Testis (tissue), 3 donors: ENCODE data around the gene SLC25A34. TPM values are rescaled to one million over a fixed set of nuclear protein-coding genes. Genes with fewer than 3 reads are reported as not detected.

Experiments used
- DNase-seq: peaks from one replicate; pipeline ENCODE4 v3.0.0-alpha.2; 2019
- H3K27ac ChIP-seq, 2 donors: fragments of 200-600 bp; sonication (generic); one replicate each; pipeline ENCODE4 v1.5.1; 2019
- H3K27me3 ChIP-seq: fragments of 200-600 bp; sonication (generic); one replicate; pipeline ENCODE4 v1.5.1; 2019
- H3K36me3 ChIP-seq: fragments of 200-600 bp; sonication (generic); one replicate; pipeline ENCODE4 v1.5.1; 2017; ENCODE audit warnings: low read depth; ENCODE audit errors: missing control alignments
- H3K4me1 ChIP-seq: fragments of 200-600 bp; sonication (generic); one replicate; pipeline ENCODE4 v1.5.1; 2019
- H3K4me3 ChIP-seq, 2 donors: fragments of 200-600 bp; sonication (generic); one replicate each; pipeline ENCODE4 v1.5.1; 2017 to 2019
- H3K9me3 ChIP-seq: fragments of 200-600 bp; sonication (generic); one replicate; pipeline ENCODE4 v1.5.1; 2017
- POLR2A ChIP-seq: fragments of 450-650 bp; IDR thresholded peaks from one replicate; pipeline ENCODE4 v1.6.1; 2017; ENCODE audit warnings: antibody characterized with exemption, mild to moderate bottlenecking, moderate library complexity
- WGBS, 2 donors: methylation state at CpG; one replicate each; pipeline ENCODE4 v1.1.5; 2018; 5-methylcytosine and 5-hydroxymethylcytosine counted together
- intact Hi-C: fragments of 100-400 bp; cut with DNase I; formaldehyde crosslinking; loops from one replicate; pipeline ENCODE4 v1.15.1; 2023; ENCODE audit warnings: low total_unique reads
- polyA plus RNA-seq: library from polyadenylated mRNA; stranded (reverse); fragments of 350-450 nt; fragmentation: Illumina TruSeq; extraction: RNeasy Lipid Tissue Mini Kit (QIAGEN cat#74804); gene quantifications from one replicate; pipeline ENCODE4 v1.2.3, GENCODE V29; 2014; ENCODE audit warnings: low read depth, low replicate concordance; ENCODE audit not compliant: insufficient read depth
- total RNA-seq, 2 donors: library from RNA; depleted of rRNA; stranded (reverse); fragments of >200 nt; gene quantifications; one replicate each; pipeline ENCODE4 v1.2.3, GENCODE V29; 2016
- TF ChIP-seq, protein P1 (sequence below), 3 experiments: fragments of 450-650 bp in 2 of 3; fragments of 200-600 bp in 1 of 3; sonication (generic) in 1 of 3; IDR thresholded peaks; one replicate each; pipeline ENCODE4 v1.5.1; 2016 to 2019; ENCODE audit warnings: antibody characterized with exemption in 3 of 3, mild to moderate bottlenecking in 2 of 3, moderate library complexity in 1 of 3

SLC25A34 gene
- total and polyA plus RNA-seq, 3 donors from 2014 or later = 2.5 to 3.8 (median 2.6) TPM

- Histone ChIP-seq H3K4me1 (peaks cover 18% of the 10 kb centered on the region), H3K9me3 (no peaks in the 10 kb centered on the region), H3K4me3 (no peak overlapping the region), H3K36me3 (no peaks in the 10 kb centered on the region), H3K27me3 (no peaks in the 10 kb centered on the region), H3K27ac (no peak overlapping the region)
- no peak for DNase-seq
- no peak for TF ChIP-seq POLR2A
- TF ChIP-seq, protein P1, sequence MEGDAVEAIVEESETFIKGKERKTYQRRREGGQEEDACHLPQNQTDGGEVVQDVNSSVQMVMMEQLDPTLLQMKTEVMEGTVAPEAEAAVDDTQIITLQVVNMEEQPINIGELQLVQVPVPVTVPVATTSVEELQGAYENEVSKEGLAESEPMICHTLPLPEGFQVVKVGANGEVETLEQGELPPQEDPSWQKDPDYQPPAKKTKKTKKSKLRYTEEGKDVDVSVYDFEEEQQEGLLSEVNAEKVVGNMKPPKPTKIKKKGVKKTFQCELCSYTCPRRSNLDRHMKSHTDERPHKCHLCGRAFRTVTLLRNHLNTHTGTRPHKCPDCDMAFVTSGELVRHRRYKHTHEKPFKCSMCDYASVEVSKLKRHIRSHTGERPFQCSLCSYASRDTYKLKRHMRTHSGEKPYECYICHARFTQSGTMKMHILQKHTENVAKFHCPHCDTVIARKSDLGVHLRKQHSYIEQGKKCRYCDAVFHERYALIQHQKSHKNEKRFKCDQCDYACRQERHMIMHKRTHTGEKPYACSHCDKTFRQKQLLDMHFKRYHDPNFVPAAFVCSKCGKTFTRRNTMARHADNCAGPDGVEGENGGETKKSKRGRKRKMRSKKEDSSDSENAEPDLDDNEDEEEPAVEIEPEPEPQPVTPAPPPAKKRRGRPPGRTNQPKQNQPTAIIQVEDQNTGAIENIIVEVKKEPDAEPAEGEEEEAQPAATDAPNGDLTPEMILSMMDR (IDR thresholded peaks at IDR 0.05) = no peak
- WGBS, 2 donors = 90 to 92% methylated on average over 15 of the region's 15 CpGs
- intact Hi-C loops = no loop called here
These were observed 27.4 kb upstream of the SLC25A34 start for GRCh38 chr1:15708486-15709137.

- Histone ChIP-seq H3K27ac (no peak overlapping the region), H3K4me3 (no peak overlapping the region), H3K4me1 (peaks cover 12% of the 10 kb centered on the region), H3K27me3 (no peaks in the 10 kb centered on the region), H3K9me3 (no peaks in the 10 kb centered on the region), H3K36me3 (no peaks in the 10 kb centered on the region)
- DNase-seq = no peak
- WGBS, 2 donors = 88 to 96% methylated on average over 4 of the region's 4 CpGs
- intact Hi-C loops = no loop called here
- TF ChIP-seq POLR2A = no peak
- TF ChIP-seq, protein P1 (IDR thresholded peaks at IDR 0.05) = no peak
These were observed 26.8 kb upstream of the SLC25A34 start for GRCh38 chr1:15709226-15709625.

GRCh38 chr1:15712168-15712567 lies 23.9 kb upstream of the SLC25A34 start:
- intact Hi-C loops = no loop called here
- TF ChIP-seq, protein P1 (IDR thresholded peaks at IDR 0.05) = no peak
- TF ChIP-seq POLR2A = no peak
- H3K36me3 ChIP-seq = no peaks in the 10 kb centered on the region
- H3K4me1 ChIP-seq = peaks cover 9% of the 10 kb centered on the region
- no peak overlapping the region for H3K4me3 ChIP-seq
- no peak overlapping the region for H3K27ac ChIP-seq
- 74 to 76% methylated on average over 4 of the region's 4 CpGs for WGBS, 2 donors
- DNase-seq = no peak
- no peaks in the 10 kb centered on the region for H3K27me3 ChIP-seq
- no peaks in the 10 kb centered on the region for H3K9me3 ChIP-seq

GRCh38 chr1:15714406-15715136 lies 21.5 kb upstream of the SLC25A34 start:
- intact Hi-C loops = no loop called here
- Histone ChIP-seq H3K4me3 (no peak overlapping the region), H3K9me3 (no peaks in the 10 kb centered on the region), H3K4me1 (peaks cover 6% of the 10 kb centered on the region), H3K36me3 (no peaks in the 10 kb centered on the region), H3K27me3 (no peaks in the 10 kb centered on the region), H3K27ac (peak overlapping the region in 1 of 2 donors; percentile 48)
- 46 to 48% methylated on average over 4 of the region's 4 CpGs for WGBS, 2 donors
- no peak for TF ChIP-seq POLR2A
- TF ChIP-seq, protein P1 (IDR thresholded peaks at IDR 0.05) = no peak
- peak; percentile 55 for DNase-seq
